ENCODE data around the gene ELF1.

The ELF1 gene

GRCh38 chr13:41019011-41019487, at the start of gene ELF1:
ELF1 (minus strand) TSS chr13:41019316; CDS start chr13:40982054, 37,262 bp downstream.
- no peak for DNase-seq (ENCODE audit: low read depth, low spot score)

- no peak for DNase-seq (ENCODE audit: low read depth, low spot score)
Observed at GRCh38 chr13:41065078-41065477, 46.0 kb upstream of the ELF1 start.

DNA sequence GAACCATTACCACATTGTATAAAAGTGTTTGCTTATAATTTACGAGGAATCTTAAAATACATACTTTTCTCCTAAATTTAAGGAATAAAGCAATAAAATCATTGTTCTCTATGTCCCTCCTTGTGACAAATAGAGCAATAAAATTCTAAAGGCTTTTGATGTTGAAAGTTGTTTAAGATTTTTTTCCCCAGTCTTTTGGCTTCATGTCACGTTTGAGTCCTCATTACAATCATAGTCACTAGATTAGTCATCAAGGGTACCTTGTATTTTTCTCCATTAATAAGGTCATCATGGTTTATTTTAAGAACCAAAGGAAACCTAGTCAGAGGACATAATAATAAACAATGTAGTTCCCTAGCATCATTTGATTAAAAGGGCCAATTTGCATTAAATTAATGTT, 45.4 kb upstream of the ELF1 start:
- DNase-seq (ENCODE audit: low read depth, low spot score) = no peak

DNA sequence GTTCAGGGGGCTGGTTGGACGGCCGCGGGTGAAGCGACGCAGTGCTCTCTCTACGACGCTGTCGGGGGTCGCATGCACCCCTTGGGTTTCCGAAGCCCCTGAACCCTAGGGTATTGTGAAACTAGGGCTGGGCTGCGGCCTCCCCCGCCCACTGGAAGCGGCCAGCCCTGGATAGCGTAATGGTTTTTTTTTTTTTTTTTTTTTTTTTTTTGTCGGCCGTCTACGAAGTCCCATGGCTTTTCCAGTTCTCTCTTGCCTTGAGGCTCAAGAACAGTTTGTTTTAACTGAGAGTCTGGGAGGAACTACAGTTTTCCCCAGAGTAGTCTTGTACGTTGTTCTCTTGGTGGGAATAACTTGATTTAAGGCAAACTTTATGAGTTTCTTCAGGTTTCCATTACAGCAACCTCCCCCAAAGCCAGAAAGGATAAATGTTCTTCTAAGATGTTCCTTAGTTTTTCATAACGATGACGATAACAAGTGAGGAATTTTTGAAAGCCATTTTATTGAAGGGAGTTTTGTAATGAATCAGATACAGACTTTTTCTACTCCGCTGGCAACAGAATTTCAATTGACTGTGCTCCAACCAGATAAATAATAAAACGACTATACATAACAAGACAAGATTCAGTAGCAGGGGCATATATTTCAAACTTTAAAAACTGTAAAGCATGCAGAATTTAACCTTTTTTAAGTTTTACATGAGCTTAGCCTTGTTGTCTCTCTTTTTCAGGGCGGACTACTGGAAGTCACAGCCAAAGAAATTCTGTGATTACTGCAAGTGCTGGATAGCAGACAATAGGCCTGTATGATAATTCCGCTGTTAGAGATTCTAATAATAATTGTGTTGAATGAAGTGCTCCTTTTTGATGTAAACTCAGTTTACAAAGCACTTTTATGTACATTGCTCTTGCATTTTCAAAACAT, 43.1 kb upstream of the ELF1 start:
- DNase-seq (ENCODE audit: low read depth, low spot score) = no peak

DNA sequence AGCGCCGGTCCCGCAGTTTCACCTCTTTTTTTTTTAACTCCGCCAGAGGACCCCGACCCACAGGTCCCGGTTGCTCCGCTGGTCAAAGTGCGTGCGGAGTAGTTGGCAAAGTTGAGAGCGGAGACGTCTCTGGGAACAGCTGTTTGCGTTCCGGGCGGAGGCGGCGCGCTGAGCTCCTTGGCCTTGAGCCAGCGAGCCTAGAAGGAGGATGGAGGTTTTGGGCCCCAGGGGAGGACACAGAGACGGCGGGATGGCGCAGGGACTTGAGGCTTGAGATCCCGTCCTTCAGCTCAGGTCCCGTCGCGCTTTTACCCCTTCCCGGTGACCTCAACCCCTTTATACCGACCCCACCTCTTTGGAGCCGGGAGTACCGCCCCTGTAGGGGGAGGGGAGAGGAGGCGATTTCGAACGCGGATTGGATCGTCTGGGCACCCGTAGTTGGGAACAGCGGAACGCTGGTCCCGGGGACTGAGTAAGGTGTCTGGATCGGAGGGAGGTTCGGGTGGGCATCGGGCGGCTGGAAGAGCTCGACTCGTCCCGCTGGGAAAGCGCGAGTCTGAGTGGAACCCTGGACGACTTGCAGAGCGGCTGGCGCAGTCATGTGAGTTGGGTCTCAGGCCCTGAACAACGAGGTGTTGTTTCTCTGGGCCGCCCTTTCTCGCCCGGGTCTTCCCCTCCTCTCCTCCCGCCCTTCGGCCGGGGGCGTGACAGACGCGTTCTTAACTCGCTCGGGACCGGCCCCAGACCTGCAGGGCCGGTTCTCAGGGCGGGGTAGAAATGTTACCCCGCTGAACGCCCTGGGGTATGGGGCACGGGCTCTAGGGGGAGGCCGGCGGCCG, 42.2 kb upstream of the ELF1 start, which contains the start of gene WBP4:
TSS of gene WBP4 (plus strand) at position 435 of the 839 bp plus-strand sequence. CDS start at position 600, 165 bp downstream.
- peak; percentile 88 for DNase-seq (ENCODE audit: low read depth, low spot score)

DNA sequence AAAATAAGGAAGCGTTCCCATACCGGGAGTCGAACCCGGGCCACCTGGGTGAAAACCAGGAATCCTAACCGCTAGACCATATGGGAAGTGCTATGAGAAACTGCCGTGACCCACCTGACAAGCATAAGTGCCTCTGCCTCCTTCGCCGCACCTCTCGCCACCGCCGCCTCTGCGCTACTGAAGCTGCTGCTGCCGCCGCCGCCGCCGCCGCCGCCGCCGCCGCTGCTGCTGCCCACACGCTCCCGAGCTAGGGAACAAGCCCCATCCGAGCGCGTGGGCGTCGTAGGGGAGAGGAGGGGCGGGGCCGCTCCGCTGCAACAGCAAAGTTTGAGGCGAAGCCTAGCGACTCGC, 41.6 kb upstream of the ELF1 start:
- no peak for DNase-seq (ENCODE audit: low read depth, low spot score)

DNA sequence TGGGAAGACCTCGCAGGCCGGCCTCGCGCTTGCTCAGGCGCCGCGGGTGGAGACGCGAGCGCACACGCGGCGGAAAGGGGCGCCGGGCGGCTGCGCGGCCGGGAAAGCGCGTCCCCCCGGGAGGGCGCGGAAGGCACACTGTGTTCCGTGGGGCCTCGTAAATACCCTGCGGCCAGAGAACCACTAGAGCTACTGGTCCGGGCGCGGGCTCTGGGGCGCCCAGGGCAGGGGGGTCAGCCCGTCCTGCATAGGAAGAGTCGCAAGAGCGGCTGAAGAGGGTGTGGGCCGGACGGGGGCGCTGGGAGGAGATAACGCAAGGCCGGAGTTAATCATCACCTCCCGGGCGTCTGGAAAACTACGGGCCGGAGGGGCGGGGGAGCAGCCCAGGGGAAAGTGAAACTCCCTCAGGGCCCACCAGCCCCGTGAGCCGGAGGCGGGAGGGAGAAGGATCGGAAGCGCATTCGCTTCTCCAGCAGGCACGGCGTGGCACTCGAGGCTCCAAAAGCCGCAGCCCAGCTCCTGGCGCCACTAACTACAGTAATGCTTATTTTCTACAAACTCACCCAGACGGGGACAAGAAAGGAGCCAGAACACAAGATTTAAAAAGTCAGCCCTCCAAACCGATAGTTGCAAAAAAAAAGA, 41.1 kb upstream of the ELF1 start:
- DNase-seq (ENCODE audit: low read depth, low spot score) = peak; percentile 57

- no peak for DNase-seq (ENCODE audit: low read depth, low spot score)
Observed at GRCh38 chr13:41059456-41060081, 40.5 kb upstream of the ELF1 start.

GRCh38 chr13:41058295-41059070, 39.4 kb upstream of the ELF1 start:
- no peak for DNase-seq (ENCODE audit: low read depth, low spot score)

GRCh38 chr13:41056826-41057711, 38.0 kb upstream of the ELF1 start:
- no peak for DNase-seq (ENCODE audit: low read depth, low spot score)

DNA sequence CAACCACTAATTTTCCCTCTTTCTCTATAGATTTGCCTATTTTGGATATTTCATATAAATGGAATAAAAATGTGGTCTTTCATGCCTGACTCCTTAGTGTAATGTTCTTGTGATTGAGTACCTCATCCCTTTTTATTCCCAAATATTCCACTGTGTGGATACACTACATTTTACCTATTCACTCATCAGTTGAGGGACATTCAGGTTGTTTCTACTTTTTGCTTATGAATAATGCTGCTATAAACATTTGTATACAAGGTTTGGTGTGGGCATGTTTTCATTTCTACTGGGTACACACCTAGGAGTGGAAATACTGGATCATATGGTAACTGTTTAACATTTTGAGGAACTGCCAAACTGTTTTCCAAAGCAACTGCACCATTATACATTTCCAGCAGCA, 37.1 kb upstream of the ELF1 start:
- no peak for DNase-seq (ENCODE audit: low read depth, low spot score)

DNA sequence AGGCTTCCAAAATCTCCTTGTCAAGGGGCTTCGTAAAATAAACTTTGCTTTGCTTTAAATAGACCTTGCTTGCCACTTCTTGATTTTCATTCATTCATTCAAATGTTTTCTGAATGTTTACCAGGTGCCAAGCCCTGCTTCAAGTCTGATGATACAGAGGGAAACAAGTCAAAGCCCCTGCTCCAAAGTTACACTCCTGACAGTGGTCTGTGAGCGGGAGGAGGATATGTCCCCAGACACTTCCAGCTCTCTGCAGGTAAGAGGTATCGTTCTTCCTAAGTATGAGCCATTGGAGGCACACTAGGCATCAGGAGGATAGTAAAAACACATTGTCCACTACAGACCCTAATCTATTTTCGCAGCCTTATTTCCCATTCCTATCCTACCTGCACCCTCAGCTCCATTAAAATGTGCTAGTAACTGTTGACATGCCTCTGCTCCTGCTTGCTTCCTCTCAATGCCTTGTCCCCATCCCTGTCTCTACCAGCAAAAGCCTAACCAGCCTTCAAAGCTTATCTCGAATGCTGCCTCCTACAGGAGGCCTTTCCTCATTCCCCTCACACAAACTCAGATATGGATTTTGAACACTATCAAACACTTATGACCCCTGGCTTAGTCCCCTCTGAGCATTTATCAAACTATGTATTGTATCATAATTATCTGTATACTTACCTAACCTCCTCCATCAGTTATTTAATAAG, 36.0 kb upstream of the ELF1 start:
- DNase-seq (ENCODE audit: low read depth, low spot score) = no peak

DNA sequence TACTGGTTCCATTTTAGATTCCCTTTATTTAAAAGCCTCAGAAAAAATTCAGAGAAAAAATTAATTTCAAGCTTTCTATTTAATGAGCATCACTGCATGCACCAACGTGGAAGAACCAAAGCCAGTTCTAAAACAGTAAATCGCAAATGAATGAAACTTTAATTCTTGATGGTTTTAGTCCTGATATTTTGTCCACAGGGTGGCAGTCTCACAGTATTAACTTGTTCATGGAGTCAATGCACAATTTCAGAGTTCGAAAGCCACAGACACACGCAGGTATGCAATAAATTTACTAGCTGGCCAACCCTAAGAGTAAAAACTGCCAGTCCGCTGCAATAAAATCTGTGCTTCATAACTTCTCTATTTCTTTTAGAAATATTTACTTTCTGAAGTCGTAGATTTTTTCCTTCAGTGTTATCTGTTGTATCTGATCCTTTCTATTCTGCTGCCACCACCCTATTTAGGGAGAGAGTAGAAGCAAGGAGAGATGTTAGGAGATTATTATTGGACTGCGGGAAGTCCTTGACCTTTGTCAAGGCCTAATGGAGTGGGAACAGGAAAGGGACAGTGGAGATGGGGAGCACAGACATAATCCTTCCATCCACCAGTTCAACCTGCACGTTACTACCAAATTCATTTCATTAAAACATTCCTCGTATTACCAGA, 35.2 kb upstream of the ELF1 start:
- DNase-seq (ENCODE audit: low read depth, low spot score) = no peak

DNA sequence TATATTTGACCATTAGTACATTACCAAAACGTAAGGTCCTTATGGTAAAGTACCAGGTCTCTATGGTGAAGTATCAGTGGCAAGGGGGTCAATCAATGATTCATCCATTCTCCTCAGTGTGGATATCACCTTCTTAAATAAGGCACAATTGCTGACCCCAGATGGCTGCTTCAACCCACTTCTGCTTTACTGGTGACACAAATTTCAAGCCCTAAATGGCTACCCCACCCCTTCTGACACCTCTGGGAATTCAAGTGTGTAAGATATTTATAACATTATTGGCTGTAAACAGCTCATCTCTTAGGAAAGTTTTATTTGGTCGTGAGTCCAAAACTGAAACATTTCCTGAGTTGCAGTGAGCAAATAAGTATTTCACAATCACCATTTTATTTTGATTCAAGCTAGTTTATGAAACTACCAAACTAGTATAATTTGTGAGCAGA, 34.3 kb upstream of the ELF1 start:
- no peak for DNase-seq (ENCODE audit: low read depth, low spot score)

- no peak for DNase-seq (ENCODE audit: low read depth, low spot score)
Observed at GRCh38 chr13:41052441-41052840, 33.3 kb upstream of the ELF1 start.

DNA sequence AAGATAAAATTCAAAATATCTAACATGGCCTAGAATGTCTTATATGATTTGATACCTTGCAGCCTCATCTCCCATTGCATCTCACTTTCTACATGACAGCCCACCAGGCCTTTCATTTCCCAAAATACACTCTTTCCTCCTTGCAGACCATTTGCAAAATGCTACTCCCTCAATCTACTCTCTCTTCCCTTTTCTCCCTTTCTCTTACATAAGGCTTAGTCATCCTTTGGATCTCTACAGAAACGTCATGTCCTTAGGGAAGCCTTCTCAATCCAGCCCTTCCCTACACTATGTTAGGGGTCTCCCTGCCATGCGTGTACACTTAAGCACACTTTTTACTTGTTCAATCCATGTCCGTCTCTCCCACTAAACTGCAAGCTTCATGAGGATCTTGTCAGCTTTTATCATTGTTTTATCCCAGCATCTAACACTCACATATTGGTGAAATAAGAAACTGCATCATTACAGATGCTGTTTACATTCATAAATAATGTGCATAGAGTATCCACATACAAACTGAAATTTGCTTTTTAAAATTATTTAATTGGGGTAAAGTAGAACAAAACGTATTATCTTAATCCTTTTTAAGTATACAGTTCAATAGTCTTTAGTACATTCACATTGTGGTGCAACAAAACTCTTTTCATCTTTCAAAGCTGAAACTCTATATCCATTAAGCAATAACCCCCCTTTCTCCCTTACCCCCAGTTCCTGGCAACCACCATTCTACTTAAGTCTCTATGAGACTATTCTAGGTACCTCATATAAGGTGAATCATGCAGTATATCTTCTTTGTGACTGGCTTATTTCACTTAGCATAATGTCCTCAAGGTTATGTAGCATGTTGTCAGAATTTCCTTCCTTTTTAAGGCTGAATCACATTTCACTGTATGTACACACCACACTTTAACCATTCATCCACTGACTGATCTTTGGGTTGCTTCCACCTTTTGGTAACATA, 30.6 kb upstream of the ELF1 start:
- no peak for DNase-seq (ENCODE audit: low read depth, low spot score)

GRCh38 chr13:41048640-41049039, 29.5 kb upstream of the ELF1 start:
- no peak for DNase-seq (ENCODE audit: low read depth, low spot score)

Measured in iPS DF 19.7 (cell line).